HG03442 (cell line): ENCODE measurements around the gene FAM174C.
"Not testable (repeated sequence)": the region's sequence is repeated elsewhere in the genome, so short reads cannot be mapped to it uniquely, and the experiment has no call there.

Source experiments
- ATAC-seq: cut with Tn5 transposase; IDR thresholded peaks from one replicate; pipeline ENCODE4 v1.9.1; 2021; ENCODE audit warnings: mild to moderate bottlenecking, moderate library complexity; ENCODE audit not compliant: unreplicated experiment

FAM174C gene

DNA sequence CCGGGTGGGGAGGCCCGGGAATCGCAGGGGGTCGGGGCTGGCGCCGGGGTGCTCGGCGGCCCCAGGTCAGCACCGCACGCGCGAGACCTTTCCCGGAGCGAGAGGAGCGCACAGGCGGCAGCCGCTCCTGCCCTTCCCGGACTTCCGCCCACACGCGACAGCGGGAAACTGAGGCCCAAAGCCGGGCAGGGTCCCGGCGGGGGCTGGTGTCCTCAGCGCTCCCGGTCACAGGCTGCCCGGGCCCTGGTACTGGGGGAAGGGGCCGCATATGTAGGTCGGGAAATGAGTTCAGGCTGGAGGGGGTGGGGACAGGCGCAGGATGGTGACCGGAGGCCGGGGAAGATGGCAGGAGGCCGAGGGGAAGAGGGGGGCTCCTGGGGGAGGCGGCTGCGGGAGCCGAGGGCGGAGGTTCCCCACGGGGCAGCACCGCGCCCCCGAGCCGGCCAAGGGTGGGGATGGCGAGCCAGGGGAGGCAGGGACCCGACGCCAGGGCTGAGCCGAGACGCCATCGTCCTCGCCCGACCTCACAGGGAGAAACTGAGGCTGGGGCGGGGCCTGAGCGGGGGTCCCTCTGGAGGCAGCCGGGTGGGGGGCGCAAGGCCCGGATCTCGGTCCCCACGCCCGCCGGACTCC, 38.2 kb upstream of the FAM174C start:
- ATAC-seq = no peak

DNA sequence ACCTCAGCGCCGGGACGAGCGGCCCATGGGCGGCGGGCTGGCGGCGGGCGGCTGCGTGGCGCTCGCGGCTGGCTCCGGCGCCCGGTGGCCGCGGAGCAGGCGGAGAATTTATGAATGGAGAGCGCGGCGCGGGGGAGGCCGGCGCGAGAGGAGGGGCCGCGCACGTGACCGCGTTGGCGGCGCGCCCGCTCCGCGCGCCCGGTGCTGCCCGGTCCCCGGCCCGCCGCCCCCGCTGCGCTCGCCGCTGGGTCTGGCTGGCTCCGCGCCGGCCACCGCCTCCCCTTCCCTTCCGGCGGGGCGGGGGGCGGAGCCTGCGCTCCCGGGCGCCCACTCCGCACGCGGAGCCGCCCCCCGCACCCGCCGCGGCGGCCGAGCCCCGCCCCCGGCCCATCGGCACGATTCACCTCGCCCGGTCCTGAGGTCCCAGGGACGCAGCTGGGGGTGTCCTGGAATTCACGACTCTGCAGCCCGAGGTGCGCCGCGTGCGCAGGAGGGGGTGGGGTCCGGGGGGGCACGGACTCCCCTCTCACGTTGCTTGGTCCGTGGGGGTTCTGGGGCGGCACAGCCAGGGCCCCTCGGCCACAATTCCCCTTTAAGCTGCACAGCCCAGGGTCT, 37.5 kb upstream of the FAM174C start, which contains the start of gene CBARP:
Gene CBARP, minus strand, starts transcription at position 252 of the 615 bp plus-strand sequence. CDS start 1,905 bp downstream, outside the sequence.
- ATAC-seq = no peak

DNA sequence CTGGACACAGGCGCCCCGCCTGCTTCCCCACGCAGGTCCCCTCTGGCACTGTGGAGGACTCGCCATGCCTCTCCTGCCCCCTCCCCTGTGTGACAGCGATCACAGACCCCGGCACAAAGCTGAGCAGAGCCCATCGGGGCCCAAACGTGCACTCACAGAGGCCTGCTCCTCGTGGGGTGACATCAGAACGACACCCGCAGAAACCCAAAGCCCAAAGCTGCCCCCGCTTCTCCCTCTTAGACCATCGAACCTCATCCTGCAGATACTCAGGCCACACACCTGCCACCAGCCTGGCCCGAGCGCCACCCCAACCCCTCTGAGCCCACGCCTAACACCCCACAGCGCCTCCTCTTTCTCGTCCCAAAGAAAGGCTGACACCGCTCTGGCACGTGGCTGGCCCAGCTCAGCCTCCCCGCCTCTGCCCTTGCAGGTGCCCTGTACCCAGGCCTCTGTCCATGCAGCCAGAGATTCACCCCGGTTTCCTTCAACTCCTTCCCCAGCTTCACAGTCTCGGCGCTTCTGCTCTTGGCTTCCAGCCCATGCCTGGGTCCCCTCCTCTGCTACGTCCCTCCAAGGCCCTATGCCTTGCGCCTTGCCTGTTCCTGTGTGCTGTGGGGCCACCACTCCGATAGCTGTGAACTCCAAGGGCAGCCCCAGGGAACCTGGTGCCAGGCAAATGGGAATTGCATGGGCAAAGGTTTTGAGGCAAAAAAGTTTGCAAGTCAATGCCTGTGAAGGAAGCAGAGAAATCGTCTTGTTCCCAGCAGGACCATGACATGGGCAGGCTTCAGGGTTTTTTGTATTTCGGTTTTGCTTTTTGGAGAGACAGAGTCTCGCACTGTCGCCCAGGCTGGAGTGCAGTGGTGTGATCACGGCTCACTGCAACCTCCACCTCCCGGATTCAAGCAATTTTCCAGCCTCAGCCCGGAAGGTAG, 36.7 kb upstream of the FAM174C start:
- ATAC-seq = no peak

DNA sequence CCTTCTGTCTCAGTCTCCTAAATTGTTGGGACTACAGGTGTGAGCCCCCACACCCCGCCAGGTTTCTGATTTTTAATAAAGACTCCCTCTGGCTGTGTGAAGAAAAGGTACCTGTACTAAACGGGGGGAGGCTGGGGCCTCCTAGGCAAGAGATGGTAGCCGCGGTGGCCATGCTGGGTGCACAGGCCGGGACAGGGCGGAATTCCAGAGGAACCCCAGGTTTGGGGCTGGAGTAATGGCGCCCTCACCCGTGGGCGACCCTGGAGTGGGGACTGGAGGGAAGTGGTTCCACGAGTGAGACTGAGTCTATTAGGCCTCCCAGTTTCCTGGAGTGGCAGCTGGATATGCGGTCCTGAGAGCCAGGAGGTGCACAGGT, 35.9 kb upstream of the FAM174C start:
- ATAC-seq = no peak

DNA sequence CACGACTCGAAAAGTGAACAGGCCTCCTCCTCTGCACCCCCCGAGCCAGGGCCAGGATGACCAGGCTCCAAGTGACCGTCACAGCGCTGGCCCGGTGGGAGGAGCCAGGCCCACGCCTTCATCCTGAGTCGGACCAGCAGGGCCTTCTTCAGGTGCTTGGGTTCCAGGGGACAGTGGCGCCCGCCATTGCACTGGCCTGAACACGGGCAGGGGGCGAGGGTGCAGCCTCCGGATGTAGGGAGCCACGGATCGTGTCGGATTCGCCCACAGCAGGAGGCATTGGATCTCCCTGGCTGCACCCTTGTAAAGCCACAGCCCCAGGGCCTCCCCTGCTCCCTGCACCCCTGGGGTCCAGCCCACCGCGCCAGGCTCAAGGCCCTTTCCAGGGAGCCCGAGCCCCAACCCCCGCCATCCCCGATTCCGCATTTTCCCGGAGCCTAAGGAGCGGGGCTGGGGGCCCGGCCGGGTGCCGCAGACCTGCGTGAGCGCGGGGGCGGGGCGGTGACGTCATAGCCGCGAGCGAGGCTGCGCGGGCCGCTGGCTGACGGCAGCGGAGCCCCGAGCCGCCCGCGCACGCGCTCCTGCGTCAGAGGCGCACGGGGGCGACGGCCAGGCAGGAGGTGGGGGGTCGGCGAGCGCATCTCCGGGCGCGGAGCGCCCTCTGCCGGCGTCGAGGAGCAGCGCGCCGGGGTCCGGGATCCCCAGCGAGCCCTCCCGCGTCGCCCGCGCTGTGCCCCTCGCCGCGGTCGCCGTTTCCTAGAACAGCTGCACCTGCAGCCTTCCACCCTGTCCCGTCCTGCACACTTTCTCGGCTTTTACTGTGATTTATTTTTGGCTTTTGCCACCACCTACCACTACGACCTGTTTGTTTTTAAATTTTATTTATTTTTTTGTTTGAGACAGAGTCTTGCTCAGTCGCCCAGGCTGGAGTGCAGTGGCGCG, 35.3 kb upstream of the FAM174C start:
- ATAC-seq = no peak

DNA sequence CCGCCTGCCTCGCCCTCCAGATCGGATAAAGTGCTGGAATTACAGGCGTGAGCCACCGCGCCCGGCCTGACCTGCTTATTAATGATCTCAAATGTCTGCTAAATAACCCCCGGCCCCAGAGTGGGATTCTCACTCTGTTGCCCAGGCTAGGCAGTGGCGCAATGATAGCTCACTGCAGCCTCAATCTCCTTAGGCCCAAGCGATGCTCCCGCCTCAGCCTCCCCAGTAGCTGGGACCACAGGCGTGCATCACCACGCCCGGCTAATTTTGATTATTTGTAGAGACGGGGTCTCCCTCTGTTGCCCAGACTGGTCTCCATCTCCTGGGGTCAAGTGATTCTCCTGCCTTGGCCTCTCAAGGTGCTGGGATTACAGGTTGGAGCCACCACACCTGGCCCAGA, 34.4 kb upstream of the FAM174C start:
- ATAC-seq = no peak

DNA sequence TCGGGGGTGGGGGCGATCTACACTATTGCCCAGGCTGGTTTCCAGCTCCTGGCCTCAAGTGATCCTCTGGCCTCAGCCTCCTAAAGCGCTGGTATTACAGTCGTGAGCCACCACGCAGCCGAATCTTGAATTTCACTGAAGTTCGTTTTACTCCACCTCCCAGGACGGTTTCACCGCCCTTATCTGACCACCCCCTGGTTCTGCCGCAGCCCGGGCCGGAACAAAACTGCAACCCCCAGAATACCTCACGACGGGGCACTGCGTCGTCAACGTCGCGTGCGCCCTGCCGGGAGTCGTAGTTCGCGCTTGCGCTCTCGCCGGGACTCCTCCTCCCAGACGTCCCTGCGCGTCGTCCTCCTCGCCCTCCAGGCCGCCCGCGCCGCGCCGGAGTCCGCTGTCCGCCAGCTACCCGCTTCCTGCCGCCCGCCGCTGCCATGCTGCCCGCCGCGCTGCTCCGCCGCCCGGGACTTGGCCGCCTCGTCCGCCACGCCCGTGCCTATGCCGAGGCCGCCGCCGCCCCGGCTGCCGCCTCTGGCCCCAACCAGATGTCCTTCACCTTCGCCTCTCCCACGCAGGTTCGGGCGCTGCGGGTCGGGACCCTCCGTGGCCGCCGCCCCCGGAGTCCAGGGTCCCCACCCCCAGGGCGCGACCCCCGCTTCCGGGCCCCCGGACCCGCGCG, 33.8 kb upstream of the FAM174C start, which contains the start of gene ATP5F1D:
Gene ATP5F1D, plus strand, starts transcription at position 335 of the 679 bp plus-strand sequence. Its CDS starts 100 bp downstream, at position 435.
- ATAC-seq = peak; percentile 45

DNA sequence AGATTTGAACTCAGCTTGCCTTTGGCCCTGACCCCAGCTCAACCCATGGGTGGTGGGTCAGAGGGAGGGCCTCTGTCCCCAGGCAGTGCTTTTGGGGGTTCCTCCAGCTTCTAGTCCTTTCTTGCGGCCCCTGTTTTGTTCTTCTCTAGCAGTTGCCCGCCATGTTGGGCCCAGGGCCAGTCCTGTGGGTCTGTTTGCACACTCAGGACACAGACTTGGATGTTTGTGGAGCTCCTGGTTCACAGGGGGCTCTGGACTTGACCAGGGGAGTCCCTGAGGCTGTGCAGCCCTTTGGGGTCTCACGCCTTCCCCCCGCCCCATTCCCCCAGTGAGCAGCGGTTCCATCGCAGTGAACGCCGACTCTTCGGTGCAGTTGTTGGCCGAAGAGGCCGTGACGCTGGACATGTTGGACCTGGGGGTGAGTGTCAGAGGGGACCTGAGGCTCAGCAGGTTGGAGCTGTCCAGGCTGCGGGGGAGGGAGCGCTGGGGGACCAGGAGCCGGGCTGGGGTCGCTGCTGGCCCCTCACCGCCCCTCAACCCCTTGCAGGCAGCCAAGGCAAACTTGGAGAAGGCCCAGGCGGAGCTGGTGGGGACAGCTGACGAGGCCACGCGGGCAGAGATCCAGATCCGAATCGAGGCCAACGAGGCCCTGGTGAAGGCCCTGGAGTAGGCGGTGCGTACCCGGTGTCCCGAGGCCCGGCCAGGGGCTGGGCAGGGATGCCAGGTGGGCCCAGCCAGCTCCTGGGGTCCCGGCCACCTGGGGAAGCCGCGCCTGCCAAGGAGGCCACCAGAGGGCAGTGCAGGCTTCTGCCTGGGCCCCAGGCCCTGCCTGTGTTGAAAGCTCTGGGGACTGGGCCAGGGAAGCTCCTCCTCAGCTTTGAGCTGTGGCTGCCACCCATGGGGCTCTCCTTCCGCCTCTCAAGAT, 31.3 kb upstream of the FAM174C start:
- no peak for ATAC-seq

DNA sequence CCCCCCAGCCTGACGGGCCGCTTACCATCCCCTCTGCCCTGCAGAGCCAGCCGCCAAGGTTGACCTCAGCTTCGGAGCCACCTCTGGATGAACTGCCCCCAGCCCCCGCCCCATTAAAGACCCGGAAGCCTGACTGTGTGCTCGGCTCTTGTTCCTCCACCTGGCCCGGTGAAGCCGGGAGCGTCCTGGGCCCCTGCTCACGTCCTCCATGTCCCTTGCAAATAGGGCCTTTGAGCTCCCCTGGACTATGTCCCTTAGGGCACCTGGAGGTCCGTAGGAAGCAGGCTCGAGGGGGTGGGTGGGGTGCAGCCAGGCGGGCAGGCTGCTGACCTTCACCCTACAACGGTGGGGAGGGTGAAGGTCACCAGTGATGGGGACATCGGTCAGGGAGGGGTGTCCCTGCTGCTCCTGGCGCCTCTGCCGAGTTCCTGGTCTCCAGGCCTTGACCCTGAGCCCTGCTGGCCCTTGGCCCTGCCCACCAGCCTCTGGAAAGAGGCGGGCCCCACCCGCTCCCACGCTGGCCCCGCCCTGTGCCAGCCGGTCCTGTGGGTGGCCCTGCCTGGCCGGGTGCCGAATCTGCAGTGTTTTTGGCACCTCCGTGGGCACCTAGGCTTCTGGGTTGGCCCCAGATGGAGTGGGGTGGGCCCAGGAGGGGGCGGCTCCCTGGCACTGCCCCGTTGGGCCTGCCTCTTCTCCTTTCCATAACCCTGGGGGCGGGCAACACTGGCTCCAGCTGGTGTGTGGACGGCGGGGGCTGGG, 30.5 kb upstream of the FAM174C start:
- no peak for ATAC-seq

DNA sequence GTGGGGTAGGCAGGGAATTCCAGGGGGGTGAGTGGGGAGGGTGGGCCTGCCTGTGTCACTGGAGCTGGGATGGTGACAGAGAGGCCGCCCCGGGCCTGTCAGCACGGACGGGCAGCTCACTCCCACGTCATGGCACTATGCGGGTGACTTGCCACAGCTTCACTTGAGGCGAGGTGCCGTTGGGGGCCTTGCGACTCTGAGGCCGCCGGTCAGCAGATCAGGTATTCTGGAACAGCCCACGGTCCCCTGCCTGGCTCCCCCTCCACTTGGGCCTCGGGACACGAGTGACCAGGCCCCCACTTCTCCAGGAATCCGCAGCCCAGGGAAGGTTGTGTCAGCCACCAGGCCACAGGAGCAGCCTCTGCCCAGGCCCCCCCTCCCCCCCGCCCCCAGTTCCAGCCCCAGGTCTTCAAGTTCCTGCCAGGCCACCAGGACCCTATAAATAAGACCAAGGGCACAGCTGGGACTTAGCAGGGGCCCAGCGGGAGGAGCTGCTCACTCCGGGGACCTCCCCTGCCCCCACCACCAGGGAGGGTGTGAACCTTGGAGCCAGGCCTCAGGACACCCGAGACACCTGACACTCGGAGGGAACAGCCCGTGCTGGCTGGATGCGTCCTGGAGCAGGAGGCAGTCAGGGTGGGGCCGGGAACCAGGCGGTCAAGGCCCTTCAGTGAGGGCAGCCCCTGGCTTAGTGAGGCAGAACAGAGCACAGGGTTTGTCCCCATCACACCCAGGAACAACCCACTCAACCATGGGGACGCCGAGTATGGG, 29.7 kb upstream of the FAM174C start:
- ATAC-seq = no peak

DNA sequence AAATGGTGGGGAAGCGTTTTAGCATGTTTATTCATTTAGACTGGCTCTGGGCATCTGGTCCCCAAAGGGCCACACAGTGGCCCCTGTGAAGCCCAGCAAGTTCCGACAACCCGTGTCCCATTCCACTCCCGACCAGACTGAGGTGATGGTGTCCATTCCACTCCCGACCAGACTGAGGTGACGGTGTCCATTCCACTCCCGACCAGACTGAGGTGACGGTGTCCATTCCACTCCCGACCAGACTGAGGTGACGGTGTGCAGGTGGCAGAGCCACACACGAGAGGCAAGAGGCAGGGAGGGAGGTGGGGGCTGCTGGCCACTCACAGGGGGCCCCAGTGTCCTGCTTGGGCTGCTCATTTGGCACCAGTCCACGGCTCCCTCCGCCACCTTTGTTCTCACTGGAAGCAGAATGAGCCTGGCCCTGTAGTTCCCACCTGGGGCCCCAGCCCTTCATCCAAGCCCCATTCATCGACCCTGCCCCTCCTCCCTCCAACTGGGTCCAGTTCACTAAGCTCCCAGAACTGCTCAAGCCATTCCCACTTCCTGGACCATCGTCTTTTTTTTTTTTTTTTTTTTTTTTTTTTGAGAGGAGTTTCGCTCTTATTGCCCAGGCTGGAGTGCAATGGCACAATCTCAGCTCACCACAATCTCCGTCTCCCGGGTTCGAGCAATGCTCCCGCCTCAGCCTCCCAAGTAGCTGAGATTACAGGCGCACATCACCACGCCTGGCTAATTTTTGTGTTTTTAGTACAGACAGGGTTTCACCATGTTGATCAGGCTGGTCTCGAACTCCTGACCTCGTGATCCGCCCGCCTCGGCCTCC, 28.9 kb upstream of the FAM174C start:
- ATAC-seq = not testable (repeated sequence)

DNA sequence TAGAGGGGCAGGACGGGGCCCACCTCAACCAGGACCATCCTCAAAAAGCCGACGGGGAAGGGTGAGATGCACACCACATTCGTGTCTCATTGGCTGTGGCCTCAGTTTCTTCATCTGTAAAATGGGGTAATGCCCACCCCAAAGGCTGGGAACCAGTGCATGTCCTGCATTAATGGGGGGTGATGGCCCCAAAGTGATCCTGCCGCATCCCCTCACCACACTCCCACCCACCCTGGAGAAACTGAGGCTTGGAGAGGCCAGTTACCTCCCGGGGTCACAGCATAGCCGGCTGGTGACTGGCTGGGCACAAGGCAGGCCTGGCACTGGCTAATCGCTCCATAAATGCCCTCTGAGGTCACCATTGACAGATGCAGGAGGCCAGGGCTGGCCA, 27.6 kb upstream of the FAM174C start:
- ATAC-seq = no peak

DNA sequence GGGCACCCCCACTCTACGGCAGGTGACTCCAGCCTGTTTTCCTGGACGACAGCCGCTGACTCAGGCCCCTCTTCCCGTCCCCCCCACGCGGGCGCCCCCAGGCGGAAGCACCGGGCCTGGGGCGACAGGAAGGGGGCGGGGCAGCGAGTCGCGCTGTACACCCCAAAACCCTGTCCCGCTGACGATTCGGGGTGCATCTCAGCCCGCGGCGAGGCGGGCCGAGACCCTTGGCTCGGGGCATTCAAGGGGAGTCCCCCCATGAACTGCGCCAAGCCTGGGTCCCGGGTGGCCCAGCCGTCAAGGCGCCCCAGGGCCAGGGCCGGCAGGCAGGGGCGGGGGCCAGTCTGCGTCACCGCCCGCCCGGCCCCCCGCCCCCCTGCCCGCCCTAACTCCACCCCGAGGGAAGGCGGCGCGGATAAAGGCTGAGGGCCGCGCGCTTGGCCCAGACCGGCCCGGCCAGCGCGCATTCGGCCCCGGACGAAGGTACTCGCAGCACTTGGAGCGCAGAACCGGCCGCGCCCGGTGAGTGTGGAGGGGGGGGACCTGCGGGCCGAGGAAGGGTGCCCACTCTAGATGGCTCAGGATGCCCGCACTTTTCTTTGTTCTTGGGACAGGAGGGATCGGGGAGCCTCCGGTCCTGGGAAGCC, 27.1 kb upstream of the FAM174C start, which contains the start of gene MIDN:
Gene MIDN, plus strand, starts transcription at position 445 of the 647 bp plus-strand sequence. CDS start 1,714 bp downstream, outside the sequence.
- ATAC-seq = peak; percentile 11

DNA sequence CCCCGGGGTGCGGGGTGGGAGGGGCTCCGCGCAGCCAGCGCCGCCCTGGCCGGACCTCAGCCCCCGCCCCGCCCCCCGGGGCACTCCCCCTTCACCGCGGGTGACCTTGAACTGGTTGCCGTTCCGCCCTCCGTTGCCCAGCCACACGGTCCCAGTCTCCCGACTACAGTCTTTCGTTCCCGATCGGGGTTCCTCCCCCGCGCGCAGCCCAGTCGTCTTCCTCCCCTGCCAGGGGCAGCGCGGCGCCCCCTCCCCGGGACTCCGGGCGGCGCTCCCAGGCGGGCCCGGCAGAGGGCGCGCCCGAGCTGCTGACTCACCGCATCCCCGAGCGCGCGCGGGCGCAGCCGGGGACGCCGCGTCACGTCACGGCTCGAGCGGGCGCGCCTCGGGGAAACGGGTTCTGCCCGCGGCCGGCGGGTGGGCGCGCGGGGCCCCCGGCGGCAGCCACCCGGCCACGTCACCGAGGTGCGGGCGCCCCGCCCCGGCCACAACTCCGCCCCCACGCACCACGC, 26.5 kb upstream of the FAM174C start:
- peak; percentile 29 for ATAC-seq

DNA sequence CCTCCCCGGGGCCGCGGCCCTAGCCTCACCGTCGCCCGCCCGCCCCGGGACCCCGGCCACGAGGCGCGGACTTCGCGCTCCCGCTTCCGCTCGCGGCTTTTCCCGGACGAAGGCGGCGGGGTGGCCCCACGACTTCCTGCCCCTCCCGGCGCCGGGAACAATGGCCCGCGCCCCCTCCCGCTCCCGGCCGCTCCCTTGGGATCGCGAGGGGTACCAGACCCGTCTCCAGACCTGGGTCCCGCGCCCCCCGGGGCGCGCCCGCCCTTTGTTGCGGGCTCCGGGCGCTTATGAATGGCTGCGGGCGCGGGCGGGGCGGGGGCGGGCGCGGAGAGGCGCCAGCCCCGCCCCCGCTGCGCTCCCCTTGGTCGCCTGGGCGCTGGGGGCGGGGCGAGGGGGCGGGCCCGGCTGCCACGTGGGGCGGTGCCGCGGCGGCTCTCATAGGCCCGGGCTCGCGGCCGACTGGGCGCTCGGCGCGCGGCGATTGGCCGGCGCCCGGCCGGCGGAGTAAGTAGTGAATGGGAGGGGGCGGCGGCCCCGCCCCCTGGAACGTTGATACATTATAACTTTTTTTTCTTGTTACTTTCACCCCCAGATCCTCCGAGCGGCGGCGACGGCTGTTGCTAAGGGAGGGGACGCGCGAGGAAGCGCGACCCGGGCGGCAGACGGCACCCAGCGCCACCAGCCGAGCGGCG, 25.9 kb upstream of the FAM174C start:
- peak; percentile 41 for ATAC-seq
